GM04504 (cell line): ENCODE measurements around the gene MAGEA2.
"Not testable (repeated sequence)": the region's sequence is repeated elsewhere in the genome, so short reads cannot be mapped to it uniquely, and the experiment has no call there.

Experiments
- DNase-seq: peaks from one replicate; pipeline ENCODE4 v3.0.0-alpha.2; 2012; ENCODE audit warnings: low read depth

Gene MAGEA2, protein sequence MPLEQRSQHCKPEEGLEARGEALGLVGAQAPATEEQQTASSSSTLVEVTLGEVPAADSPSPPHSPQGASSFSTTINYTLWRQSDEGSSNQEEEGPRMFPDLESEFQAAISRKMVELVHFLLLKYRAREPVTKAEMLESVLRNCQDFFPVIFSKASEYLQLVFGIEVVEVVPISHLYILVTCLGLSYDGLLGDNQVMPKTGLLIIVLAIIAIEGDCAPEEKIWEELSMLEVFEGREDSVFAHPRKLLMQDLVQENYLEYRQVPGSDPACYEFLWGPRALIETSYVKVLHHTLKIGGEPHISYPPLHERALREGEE

DNA sequence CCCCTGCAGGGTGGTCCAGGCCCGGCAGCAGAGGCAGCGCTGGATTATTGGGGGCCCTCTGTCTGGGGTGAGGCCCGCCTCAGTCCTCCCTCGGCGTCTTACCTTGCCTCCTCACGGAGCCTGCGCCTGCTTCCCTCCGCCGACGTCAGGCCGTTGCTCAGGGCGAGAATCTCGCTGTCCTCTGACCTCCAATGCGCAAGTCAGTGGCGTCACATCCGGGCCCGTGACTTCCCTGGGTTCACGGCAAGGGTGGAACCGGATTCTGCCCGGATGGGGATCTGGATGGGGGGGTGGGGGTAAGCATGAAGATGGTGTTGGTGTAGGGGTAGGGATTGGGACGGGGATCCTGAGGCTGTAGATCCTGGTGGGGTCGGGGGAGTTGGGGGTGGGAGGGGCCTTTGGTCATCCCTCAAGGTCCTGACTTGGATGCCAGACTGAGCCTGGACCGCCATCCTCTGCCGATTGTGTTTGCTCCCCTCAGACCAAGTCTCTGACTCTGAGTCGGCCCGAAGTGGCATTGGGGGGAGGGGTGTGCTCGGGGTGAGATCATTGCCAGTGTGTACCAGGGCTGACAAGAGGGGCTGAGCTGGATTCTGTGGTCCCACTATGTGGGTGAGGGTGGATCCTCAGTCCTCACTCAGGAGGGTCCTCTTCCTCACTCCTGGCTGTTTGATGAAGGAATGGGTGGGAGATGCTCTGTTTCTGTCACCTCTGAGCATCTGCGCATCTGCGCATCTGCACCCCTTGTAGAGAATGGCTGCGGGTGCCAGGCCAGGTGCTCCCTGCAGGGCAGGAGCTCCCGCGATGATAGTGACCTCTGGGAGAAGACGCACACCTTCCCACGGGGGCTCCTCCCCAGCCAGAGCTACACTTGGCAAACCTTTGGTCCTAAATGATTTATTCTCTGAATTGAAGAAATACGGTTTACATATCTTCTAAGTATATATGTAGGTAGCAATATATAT is at the start of gene MAGEA2:
Gene MAGEA2 (minus strand): TSS at position 157 of the 965 bp plus-strand sequence. CDS start 2,479 bp downstream, outside the sequence.
- not testable (repeated sequence) for DNase-seq

DNA sequence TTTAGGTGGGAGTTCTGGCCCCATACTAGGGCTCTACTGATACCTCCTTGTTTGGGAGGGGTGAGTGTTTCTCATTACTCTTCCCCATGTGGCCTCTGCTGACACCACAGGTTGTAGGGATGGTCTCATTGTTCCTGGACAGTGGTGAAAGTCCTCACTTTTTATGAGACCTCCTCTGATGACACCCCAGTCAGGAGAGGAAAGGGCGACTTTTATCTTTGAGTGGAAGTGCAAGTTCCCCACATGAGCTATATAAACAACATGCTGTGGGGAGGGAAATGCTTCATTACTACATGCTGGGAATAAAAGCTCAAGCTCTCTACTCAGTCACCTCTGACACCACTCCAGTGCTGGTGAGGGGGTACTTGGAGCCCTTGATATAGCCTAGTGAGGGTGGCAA is 45.3 kb upstream of the MAGEA2 start:
- DNase-seq, result no peak

DNA sequence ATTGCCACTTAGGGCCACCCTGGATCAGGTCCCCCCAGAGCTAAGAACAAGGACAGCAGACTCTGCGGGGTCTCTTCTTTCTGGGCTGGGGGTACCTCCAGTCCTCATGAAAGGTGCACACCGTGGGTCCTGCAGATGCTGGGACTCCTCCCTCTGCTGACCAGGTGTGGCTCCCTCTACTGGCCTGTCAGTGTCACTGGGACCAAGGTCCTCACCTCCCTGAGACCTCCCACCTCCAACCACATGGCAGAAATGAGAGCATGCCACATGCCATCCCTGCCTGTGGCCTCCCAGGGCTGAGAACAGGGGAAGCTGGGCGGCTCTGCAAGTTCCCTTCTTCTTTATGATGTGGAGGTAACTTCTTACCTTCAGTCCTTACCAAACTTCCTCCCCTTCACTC is 33.4 kb upstream of the MAGEA2 start:
- DNase-seq, result not testable (repeated sequence)

DNA sequence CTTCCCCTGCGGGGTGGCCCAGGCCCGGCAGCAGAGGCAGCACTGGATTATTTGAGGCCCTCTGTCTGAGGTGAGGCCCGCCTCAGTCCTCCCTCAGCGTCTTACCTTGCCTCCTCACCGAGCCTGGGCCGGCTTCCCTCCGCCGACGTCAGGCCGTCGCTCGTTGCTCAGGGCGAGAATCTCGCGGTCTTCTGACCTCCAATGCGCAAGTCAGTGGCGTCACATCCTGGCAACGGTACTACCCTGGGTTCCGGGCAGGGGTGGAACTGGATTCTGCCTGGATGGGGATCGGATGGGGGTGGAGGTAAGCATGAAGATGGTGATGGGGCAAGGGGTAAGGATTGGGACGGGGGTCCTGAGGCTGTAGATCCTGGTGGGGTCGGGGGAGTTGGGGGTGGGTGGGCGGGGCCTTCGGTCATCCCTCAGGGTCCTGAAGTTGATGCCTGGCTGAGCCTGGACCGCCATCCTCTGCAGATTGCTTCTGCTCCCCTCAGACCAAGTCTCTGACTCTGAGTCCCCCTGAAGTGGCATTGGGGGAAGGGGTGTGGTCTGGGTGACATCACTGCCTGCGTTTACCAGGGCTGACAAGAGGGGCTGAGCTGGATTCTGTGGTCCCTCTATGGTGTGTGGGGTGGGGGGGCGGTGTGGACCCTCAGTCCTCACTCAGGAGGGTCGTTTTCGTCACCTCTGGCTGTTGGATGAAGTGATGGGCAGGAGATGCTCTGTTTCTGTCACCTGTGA is 16.1 kb upstream of the MAGEA2 start, which contains the start of gene MAGEA6:
Gene MAGEA6 (minus strand): TSS at position 141 of the 741 bp plus-strand sequence. CDS start 2,039 bp downstream, outside the sequence.
- not testable (repeated sequence) for DNase-seq

DNA sequence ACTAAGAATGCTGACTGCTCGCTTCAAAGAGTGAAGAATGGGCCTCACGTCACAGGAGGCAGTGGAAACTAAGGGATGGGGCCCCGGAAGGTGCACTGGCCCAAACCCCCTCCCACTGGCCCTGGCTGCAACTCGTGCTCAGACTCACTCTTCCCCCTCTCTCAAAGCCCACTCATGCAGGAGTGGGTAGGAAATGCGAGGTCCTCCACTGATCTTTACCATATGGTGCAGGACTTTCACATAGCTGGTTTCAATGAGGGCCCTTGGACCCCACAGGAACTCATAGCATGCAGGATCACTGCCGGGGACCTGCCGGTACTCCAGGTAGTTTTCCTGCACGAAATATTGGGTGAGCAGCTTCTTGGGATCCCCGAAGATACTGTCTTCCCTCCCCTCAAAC is 12.9 kb upstream of the MAGEA2 start:
- DNase-seq, result not testable (repeated sequence)

DNA sequence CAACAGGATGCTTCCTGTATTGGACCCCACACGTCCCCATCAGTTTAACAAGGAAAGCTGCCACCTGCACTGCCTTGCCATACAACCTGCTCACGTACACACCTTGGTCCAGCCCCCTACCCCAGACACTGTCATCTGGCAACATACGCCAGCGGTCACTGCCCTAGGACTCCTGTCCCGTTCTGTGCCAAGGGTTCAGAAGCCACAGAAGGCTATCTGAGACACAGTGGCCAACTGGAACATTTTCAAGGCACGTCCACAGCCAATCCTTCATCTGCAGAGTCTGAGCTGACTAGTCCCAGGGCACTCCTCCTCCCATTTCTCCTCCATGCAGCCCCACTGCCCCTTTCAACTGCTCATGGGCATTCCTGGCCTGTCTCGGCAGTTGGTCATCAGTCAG is 7.9 kb upstream of the MAGEA2 start:
- not testable (repeated sequence) for DNase-seq

DNA sequence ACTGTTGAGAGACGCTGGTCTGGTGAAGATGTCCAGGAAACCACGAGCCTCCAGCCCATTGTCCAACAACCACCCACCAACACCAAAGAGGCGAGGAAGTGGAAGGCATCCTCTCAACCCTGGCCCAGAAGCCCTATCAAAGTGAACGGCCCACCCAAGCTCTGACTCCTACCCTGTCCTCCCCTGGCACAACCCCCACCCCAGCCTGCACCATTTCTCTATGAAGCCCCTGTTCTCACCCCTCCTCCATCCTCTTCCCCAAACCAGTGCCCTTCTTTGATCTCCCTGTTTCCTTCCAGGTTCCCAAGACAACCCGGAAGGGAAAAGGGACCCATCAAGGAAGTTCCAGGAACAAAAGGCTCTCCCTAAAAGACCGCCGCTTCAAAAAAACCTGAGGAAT is 5.9 kb upstream of the MAGEA2 start:
- not testable (repeated sequence) for DNase-seq

DNA sequence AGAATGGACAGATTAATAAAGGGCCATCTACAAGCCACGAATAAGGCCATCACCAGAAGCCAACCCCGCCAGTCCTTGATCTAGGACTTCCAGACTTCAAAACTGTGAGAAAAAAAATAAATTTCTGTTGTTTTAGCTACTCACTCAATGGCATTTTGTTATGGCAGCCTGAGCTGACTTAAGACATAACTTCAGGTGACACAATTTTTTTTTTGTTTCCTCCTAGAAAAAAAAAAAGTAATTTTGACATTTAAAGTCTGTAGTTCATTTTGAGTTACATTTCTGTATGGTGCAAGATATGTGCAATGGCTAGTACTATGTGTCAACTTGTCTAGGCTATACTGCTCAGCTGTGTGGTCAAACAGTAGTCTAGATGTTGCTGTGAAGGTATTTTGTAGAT is 5.3 kb upstream of the MAGEA2 start, which contains the start of gene CSAG3:
Gene CSAG3 (plus strand): TSS at position 301 of the 400 bp plus-strand sequence.
- DNase-seq, result not testable (repeated sequence)

DNA sequence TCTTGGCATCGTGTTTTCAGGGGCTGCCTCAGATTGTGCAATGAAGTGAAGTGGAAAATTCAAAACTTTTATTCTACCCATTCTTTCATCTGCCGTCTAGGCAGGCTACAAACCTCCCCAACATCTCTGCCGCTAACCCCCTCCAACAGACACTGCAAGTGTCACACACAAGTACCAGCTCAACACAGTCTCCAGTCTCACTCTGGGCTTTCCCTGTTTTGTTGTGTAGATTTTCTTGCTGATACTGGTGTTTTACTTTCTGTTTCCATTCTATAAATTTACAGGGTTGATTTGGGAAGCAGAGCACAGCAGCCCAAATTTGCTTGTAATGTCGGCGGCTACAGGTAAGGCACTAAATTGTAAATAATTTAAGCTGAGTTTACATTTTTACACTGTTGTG is 1.2 kb upstream of the MAGEA2 start:
- not testable (repeated sequence) for DNase-seq

DNA sequence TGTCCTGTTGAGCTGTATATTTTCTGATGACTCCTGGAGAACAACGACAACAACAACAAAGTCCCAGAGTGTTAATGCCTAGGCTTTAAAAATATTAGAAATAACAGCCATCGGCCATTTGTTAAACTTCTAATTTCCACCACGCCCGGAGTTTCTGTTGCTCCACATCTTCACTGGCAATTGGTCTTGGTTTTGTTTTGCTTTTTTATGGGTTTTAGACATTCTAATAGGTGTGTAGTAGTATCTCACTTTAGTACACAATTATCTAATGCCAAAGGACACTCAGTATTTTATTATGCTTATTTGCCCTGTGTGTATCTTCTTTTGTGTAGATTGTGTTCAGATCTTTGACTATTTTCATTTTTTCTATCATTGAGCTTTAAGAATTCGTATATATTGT is 15.1 kb downstream of the MAGEA2 start:
- no peak for DNase-seq

DNA sequence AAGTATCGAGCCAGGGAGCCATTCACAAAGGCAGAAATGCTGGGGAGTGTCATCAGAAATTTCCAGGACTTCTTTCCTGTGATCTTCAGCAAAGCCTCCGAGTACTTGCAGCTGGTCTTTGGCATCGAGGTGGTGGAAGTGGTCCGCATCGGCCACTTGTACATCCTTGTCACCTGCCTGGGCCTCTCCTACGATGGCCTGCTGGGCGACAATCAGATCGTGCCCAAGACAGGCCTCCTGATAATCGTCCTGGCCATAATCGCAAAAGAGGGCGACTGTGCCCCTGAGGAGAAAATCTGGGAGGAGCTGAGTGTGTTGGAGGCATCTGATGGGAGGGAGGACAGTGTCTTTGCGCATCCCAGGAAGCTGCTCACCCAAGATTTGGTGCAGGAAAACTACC is 17.1 kb downstream of the MAGEA2 start:
- DNase-seq, result not testable (repeated sequence)

DNA sequence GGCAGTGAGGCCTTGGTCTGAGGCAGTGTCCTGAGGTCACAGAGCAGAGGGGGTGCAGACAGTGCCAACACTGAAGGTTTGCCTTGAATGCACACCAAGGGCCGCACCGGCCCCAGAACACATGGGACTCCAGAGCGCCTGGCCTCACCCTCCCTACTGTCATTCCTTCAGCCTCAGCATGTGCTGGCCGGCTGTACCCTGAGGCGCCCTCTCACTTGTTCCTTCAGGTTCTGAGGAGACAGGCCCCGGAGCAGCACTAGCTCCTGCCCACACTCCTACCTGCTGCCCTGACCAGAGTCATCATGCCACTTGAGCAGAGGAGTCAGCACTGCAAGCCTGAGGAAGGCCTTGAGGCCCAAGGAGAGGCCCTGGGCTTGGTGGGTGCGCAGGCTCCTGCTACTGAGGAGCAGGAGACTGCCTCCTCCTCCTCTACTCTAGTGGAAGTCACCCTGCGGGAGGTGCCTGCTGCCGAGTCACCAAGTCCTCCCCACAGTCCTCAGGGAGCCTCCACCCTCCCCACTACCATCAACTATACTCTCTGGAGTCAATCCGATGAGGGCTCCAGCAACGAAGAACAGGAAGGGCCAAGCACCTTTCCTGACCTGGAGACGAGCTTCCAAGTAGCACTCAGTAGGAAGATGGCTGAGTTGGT is 17.7 kb downstream of the MAGEA2 start:
- DNase-seq, result no peak

DNA sequence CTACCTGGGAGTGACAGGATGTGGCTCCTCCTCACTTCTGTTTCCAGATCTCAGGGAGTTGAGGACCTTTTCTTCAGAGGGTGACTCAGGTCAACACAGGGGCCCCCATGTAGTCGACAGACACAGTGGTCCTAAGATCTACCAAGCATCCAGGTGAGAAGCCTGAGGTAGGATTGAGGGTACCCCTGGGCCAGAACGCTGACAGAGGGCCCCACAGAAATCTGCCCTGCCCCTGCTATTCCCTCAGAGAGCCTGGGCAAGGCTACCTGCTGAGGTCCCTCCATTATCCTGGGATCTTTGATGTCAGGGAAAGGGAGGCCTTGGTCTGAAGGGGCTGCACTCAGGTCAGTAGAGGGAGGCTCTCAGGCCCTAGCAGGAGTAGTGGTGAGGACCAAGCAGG is 18.5 kb downstream of the MAGEA2 start:
- no peak for DNase-seq

DNA sequence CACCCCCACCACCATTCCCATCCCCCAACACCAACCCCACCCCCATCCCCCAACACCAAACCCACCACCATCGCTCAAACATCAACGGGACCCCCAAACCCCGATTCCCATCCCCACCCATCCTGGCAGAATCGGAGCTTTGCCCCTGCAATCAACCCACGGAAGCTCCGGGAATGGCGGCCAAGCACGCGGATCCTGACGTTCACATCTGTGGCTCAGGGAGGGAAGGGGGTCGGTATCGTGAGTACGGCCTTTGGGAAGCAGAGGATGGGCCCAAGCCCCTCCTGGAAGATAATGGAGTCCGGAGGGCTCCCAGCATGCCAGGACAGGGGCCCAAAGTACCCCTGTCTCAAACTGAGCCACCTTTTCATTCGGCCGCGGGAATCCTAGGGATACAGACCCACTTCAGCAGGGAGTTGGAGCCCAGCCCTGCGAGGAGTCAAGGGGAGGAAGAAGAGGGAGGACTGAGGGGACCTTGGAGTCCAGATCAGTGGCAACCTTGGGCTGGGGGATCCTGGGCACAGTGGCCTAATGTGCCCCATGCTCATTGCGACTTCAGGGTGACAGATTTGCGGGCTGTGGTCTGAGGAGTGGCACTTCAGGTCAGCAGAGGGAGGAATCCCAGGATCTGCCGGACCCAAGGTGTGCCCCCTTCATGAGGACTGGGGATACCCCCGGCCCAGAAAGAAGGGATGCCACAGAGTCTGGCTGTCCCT is 19.3 kb downstream of the MAGEA2 start:
- not testable (repeated sequence) for DNase-seq

DNA sequence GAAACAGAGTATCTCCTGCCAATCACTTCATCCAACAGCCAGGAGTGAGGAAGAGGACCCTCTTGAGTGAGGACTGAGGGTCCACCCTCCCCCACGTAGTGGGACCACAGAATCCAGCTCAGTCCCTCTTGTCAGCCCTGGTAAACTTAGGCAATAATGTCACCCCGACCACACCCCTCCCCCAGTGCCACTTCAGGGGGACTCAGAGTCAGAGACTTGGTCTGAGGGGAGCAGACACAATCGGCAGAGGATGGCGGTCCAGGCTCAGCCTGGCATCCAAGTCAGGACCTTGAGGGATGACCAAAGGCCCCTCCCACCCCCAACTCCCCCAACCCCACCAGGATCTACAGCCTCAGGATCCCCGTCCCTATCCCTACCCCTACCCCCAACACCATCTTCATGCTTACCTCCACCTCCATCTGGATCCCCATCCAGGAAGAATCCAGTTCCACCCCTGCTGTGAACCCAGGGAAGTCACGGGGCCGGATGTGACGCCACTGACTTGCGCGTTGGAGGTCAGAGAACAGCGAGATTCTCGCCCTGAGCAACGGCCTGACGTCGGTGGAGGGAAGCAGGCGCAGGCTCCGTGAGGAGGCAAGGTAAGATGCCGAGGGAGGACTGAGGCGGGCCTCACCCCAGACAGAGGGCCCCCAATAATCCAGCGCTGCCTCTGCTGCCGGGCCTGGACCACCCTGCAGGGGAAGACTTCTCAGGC is 20.2 kb downstream of the MAGEA2 start, which contains the start of the genes CSAG1 and MAGEA12:
Gene CSAG1 (minus strand): TSS at position 461 of the 715 bp plus-strand sequence. CDS start 1,261 bp downstream, outside the sequence.
Gene MAGEA12 (plus strand): TSS at position 497 of the 715 bp plus-strand sequence. CDS start 2,405 bp downstream, outside the sequence.
- DNase-seq, result no peak

DNA sequence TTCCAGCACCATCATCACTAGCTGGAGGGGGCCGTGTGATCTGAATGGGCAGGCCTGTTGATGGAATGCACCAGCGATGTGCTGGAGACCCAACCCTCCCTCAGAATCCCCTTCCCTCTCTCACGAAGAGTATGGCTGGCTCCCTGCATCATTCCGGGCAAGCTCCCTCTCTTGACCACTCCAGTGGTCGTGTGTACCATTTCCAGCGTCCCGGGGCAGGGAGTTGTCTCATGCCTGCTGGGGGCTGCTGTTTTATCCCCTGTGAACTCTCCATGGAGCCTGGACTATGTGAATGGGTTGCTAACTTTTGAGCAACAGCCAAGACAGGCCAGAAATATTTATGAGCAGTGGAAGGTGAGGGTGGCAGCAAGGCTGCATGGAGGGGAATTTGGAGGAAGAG is 28.2 kb downstream of the MAGEA2 start:
- no peak for DNase-seq

DNA sequence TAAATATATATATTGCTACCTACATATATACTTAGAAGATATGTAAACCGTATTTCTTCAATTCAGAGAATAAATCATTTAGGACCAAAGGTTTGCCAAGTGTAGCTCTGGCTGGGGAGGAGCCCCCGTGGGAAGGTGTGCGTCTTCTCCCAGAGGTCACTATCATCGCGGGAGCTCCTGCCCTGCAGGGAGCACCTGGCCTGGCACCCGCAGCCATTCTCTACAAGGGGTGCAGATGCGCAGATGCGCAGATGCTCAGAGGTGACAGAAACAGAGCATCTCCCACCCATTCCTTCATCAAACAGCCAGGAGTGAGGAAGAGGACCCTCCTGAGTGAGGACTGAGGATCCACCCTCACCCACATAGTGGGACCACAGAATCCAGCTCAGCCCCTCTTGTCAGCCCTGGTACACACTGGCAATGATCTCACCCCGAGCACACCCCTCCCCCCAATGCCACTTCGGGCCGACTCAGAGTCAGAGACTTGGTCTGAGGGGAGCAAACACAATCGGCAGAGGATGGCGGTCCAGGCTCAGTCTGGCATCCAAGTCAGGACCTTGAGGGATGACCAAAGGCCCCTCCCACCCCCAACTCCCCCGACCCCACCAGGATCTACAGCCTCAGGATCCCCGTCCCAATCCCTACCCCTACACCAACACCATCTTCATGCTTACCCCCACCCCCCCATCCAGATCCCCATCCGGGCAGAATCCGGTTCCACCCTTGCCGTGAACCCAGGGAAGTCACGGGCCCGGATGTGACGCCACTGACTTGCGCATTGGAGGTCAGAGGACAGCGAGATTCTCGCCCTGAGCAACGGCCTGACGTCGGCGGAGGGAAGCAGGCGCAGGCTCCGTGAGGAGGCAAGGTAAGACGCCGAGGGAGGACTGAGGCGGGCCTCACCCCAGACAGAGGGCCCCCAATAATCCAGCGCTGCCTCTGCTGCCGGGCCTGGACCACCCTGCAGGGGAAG is 39.5 kb downstream of the MAGEA2 start, which contains the start of gene MAGEA2B:
Gene MAGEA2B (plus strand): TSS at position 814 of the 973 bp plus-strand sequence. CDS start 2,479 bp downstream, outside the sequence.
- DNase-seq, result not testable (repeated sequence)

DNA sequence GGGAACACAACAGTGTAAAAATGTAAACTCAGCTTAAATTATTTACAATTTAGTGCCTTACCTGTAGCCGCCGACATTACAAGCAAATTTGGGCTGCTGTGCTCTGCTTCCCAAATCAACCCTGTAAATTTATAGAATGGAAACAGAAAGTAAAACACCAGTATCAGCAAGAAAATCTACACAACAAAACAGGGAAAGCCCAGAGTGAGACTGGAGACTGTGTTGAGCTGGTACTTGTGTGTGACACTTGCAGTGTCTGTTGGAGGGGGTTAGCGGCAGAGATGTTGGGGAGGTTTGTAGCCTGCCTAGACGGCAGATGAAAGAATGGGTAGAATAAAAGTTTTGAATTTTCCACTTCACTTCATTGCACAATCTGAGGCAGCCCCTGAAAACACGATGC is 40.4 kb downstream of the MAGEA2 start:
- not testable (repeated sequence) for DNase-seq
